ENCODE measurements around the gene SPATA21. TPM values are rescaled to one million over a fixed set of nuclear protein-coding genes. Genes with fewer than 3 reads are reported as not detected.

SPATA21 gene
- total and polyA plus RNA-seq, 8 donors = 0.14 to 0.46 (median 0.25) TPM; not detected in 2

DNA sequence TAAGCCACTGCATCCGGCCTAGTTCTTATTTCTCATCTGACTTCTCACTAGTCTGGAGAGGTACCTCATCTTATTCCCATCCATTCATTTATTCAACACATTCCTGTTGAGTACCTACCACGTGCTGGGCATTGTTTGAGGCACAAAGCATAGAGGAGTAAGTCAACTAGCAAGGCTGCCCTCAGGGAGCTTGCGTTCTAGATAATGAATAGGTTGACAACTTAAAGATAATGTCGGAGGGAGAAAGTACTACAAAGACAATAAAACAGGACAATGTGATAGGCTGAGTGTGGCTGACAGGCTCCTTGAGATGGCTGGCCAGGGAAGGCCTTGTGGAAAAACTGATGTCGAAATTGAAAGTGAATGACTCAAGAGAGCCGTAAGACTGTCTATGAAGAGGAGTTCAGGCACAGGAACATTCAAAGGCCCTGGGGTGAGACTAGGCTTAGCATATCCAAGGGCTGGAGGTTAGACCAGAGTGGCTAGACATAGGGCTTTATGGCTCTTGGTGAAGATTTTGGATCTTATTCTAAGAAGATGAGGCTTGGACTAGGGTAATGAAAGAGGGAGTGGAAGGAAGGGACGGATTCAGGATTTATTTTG lies 18.3 kb downstream of the SPATA21 start:
- no peak overlapping the region for H3K27ac ChIP-seq
- no peak overlapping the region for H3K4me3 ChIP-seq
- no peaks in the 10 kb centered on the region for H3K27me3 ChIP-seq
- TF ChIP-seq, protein P1, sequence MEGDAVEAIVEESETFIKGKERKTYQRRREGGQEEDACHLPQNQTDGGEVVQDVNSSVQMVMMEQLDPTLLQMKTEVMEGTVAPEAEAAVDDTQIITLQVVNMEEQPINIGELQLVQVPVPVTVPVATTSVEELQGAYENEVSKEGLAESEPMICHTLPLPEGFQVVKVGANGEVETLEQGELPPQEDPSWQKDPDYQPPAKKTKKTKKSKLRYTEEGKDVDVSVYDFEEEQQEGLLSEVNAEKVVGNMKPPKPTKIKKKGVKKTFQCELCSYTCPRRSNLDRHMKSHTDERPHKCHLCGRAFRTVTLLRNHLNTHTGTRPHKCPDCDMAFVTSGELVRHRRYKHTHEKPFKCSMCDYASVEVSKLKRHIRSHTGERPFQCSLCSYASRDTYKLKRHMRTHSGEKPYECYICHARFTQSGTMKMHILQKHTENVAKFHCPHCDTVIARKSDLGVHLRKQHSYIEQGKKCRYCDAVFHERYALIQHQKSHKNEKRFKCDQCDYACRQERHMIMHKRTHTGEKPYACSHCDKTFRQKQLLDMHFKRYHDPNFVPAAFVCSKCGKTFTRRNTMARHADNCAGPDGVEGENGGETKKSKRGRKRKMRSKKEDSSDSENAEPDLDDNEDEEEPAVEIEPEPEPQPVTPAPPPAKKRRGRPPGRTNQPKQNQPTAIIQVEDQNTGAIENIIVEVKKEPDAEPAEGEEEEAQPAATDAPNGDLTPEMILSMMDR (IDR thresholded peaks at IDR 0.05) = no peak
- intact Hi-C loops (cut with DNase I) = no loop called here
- ATAC-seq (no peak), DNase-seq (no peak)
- H3K9me3 ChIP-seq = no peaks in the 10 kb centered on the region
- no peaks in the 10 kb centered on the region for H3K36me3 ChIP-seq
- H3K4me1 ChIP-seq = no peaks in the 10 kb centered on the region

DNA sequence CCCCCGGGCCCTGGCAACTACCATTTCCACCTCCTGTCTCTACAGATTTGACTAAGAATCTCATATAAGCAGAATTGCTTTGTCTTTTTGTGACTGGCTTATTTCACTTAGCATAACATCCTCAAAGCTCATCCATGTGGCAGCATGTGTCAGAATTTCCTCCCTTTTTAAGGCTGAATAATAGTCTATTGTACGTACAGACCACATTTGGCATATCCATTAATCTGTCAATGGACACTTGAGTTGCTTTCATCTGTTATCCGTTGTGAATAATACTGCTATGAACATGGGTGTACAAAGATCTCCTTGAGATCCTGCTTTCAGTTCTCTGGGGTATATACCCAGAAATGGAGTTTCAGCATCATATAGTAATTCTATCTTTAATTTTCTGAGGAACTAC lies 24.0 kb downstream of the SPATA21 start:
- Histone ChIP-seq H3K4me3 (no peak overlapping the region), H3K27me3 (no peaks in the 10 kb centered on the region), H3K4me1 (no peaks in the 10 kb centered on the region), H3K27ac (no peak overlapping the region), H3K36me3 (no peaks in the 10 kb centered on the region), H3K9me3 (no peaks in the 10 kb centered on the region)
- no peak for DNase-seq
- TF ChIP-seq, protein P1 (IDR thresholded peaks at IDR 0.05) = no peak
- intact Hi-C loops (cut with DNase I) = no loop called here
- no peak for ATAC-seq

DNA sequence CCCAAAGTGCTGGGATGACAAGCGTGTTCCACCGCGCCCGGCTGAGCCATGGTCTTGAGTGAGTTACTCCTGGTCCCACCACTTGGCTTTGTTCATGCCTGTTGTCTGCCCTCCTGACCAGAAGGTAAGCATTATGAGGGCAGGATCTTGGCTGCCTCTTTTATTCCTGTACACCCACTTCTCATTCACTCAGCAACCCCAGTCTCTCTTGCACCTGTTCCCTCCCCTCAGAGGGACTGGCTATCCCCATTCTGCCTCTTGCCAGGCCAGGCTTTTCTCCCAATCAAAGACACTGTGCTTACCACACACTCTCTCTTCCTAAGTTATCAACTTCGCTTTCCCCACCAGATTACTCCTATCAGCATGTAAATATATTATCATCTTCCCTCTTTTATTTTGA lies 26.4 kb downstream of the SPATA21 start:
- H3K9me3 ChIP-seq = no peaks in the 10 kb centered on the region
- no peak for DNase-seq
- no peaks in the 10 kb centered on the region for H3K4me1 ChIP-seq
- TF ChIP-seq, protein P1 (IDR thresholded peaks at IDR 0.05) = no peak
- H3K27ac ChIP-seq = no peak overlapping the region
- H3K4me3 ChIP-seq = no peak overlapping the region
- intact Hi-C loops (cut with DNase I) = no loop called here
- H3K27me3 ChIP-seq = no peaks in the 10 kb centered on the region
- no peaks in the 10 kb centered on the region for H3K36me3 ChIP-seq
- ATAC-seq = no peak

DNA sequence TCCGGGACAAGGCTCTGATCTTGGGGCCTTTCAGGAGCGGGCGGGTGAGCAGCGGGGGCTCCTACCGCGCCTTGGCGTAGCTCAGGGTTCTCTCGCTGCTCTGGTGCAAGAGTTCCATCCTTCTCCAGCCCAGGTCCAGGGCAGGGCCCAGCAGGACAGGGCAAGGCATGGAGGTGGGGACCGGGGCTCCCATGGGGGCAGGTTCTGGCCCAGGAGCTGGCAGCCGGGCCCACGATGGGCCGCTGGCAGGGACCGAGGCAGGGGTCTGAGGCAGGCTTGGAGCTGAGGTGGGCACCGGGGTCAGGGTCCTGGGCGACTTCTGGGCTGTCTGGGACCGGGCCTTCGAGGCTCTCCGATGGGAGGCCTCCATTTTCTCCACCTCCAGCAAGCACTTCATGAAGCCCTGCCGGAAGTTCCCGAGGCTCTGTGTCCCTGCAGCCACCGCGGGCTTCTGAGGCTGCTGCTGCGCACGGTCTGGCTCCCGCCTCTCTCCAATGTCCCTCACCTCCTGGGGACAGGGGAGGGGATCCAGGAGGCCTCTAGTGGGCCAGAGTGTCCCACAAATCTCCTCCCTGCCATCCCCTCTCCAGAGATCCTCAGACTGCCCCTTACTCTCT lies 27.6 kb downstream of the SPATA21 start:
- no peaks in the 10 kb centered on the region for H3K4me1 ChIP-seq
- intact Hi-C loops (cut with DNase I) = no loop called here
- H3K27ac ChIP-seq = no peak overlapping the region
- no peaks in the 10 kb centered on the region for H3K36me3 ChIP-seq
- H3K4me3 ChIP-seq = no peak overlapping the region
- DNase-seq = no peak
- H3K9me3 ChIP-seq = no peaks in the 10 kb centered on the region
- TF ChIP-seq, protein P1 (IDR thresholded peaks at IDR 0.05) = no peak
- no peaks in the 10 kb centered on the region for H3K27me3 ChIP-seq
- no peak for ATAC-seq

DNA sequence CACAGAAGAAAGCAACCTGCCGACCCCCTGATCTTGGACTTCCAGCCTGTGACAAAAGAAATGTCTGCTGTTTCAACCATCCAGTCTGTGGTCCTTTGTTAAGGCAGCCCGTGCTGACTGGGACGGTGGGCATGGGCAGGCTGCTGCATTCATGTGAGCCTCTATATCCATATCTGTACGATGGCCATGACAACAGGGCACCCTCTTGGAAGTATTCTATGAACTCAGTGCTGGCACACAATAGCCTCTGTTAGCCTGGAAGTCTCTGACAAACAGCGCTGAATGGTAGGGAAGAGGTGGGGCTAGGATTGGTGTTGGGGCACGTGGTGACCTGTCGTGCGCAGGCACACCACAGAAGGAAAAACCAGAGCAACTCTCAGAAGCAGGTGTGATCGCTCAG lies 30.4 kb downstream of the SPATA21 start:
- TF ChIP-seq, protein P1 (IDR thresholded peaks at IDR 0.05) = no peak
- Histone ChIP-seq H3K9me3 (no peaks in the 10 kb centered on the region), H3K4me1 (no peaks in the 10 kb centered on the region), H3K4me3 (no peak overlapping the region), H3K27ac (no peak overlapping the region), H3K27me3 (no peaks in the 10 kb centered on the region), H3K36me3 (no peaks in the 10 kb centered on the region)
- intact Hi-C loops (cut with DNase I) = no loop called here
- ATAC-seq (no peak), DNase-seq (no peak)
